ENCODE results near the gene CLEC10A.

- TF ChIP-seq EZH2 (IDR thresholded peaks at IDR 0.05; ENCODE audit: insufficient read depth, poor library complexity, severe bottlenecking) (no peak), EZH2phosphoT487 (IDR thresholded peaks at IDR 0.05; ENCODE audit: insufficient read depth, low read depth) (no peak)
Measured at GRCh38 chr17:7042501-7043181, 37.4 kb downstream of the CLEC10A start.

Measured in GM23248 (cell line).